ENCODE data around the gene VSIG1.

DNA sequence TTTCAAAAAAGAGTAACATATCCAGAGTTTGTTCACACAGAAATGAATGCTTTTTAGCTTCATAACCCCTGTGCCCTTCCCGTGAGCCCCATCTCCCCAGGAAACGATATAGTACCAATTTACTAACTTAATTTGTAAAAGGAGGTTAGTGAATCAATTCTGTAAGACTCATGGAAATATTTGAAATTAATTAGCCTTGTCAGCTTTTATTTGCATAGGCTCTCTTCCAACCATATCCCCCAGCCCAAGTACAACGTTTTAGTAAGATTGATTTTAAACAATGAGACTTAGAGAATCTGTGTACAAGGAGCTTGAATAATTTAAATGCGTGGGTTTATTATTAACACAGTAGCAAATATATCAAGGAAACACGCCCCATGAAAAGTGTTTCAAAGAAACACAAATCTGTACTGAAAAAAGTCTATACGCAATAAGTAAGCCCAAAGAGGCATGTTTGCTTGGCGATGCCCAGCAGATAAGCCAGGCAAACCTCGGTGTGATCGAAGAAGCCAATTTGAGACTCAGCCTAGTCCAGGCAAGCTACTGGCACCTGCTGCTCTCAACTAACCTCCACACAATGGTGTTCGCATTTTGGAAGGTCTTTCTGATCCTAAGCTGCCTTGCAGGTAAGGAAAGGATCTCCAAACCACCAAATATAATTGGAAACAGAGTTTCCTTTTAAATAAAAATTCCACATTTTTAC is at the start of gene VSIG1:
- TF ChIP-seq, protein P1, sequence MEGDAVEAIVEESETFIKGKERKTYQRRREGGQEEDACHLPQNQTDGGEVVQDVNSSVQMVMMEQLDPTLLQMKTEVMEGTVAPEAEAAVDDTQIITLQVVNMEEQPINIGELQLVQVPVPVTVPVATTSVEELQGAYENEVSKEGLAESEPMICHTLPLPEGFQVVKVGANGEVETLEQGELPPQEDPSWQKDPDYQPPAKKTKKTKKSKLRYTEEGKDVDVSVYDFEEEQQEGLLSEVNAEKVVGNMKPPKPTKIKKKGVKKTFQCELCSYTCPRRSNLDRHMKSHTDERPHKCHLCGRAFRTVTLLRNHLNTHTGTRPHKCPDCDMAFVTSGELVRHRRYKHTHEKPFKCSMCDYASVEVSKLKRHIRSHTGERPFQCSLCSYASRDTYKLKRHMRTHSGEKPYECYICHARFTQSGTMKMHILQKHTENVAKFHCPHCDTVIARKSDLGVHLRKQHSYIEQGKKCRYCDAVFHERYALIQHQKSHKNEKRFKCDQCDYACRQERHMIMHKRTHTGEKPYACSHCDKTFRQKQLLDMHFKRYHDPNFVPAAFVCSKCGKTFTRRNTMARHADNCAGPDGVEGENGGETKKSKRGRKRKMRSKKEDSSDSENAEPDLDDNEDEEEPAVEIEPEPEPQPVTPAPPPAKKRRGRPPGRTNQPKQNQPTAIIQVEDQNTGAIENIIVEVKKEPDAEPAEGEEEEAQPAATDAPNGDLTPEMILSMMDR (IDR thresholded peaks at IDR 0.05), result no peak
- TF ChIP-seq POLR2A (IDR thresholded peaks at IDR 0.05), result no peak
